T47D (cell line): Measurements from ENCODE around the gene MYH7B.

Experiments
- DNase-seq, 2 experiments: peaks; one replicate each; pipeline versions ENCODE4 v3.0.0 to v3.0.0-alpha.2; 2011 to 2012; ENCODE audit warnings: low read depth in 1 of 2, low spot score in 1 of 2
- JUND ChIP-seq: IDR thresholded peaks from 2 replicates; pipeline ENCODE4 v1.6.1; 2012; ENCODE audit warnings: low read depth
- in situ Hi-C: cut with HindIII; loops from 2 replicates; pipeline ENCODE4 v1.10.0; 2016; ENCODE audit warnings: low sequenced_read_pairs, low pct_unique_long_range_greater_than_20kb

Gene MYH7B

GRCh38 chr20:34983995-34984735 lies 28.5 kb downstream of the MYH7B start:
- no peak for TF ChIP-seq JUND
- DNase-seq, result no peak
- in situ Hi-C loops, result no loop called here

- no peak for DNase-seq
- TF ChIP-seq JUND, result no peak
- in situ Hi-C loops, result no loop called here
These were observed 29.1 kb downstream of the MYH7B start for GRCh38 chr20:34984756-34985261.

GRCh38 chr20:34985461-34986310 lies 30.0 kb downstream of the MYH7B start:
- in situ Hi-C loops, result no loop called here
- no peak for DNase-seq
- TF ChIP-seq JUND, result no peak

DNA sequence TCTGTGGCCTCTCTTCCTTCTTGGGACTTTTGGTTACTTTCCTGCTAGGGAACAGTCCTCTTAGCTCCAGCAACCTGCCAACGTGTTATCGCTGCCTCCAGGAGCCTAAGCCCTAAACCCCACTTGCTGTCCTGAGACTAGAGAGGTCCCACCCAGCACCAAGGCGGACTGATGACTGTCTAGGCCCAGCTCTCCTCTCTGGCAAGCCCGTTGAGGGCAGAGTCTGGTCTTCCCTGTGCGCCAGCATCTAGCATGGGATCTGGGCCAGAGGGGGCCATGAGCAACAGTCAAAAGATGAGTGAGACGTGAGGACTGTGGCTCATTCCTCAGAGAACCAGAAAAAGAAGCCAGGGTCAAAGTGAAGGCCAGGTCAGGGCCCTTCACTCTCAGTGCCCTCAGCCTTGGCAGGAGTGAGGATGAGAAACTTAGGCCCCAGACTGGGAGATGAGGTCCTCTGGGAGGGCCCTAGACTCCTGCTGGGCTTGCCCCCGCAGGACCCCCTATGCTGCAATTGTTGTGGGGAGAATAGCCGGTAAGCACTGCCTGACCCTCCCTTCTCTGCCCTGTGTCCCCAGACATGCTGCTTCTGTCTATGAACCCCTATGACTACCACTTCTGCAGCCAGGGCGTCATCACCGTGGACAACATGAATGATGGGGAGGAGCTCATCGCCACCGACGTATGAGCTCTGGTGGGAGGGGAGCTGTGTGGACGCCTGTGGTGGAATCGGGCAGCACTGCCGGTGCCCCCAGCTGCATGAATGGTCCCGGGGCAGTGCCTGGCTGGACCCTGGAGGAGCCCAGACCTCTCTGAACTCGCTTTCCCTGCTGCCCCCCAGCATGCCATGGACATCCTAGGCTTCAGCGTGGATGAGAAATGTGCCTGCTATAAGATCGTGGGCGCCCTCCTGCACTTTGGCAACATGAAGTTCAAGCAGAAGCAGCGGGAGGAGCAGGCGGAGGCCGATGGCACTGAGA lies 30.9 kb downstream of the MYH7B start:
- no peak for TF ChIP-seq JUND
- no peak for DNase-seq
- in situ Hi-C loops, result no loop called here

GRCh38 chr20:34987288-34988190 lies 31.9 kb downstream of the MYH7B start:
- TF ChIP-seq JUND, result no peak
- DNase-seq, result no peak
- in situ Hi-C loops, result no loop called here

DNA sequence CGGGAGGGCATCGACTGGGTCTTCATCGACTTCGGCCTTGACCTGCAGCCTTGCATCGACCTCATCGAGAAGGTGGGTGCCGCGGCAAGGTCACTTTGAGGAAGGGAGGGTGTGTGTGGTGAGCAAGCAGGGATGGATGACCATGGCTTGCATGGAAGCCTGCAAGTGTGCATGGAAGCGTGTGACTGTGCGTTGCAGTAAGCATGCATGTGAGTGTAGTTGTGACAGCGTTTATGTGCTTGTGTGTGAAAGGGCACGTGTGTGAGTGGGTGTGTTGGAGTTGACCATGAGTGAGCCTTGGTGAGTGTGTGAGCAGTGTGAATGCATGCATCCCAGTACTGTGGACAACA lies 32.5 kb downstream of the MYH7B start:
- no peak for DNase-seq
- in situ Hi-C loops, result no loop called here
- TF ChIP-seq JUND, result no peak

DNA sequence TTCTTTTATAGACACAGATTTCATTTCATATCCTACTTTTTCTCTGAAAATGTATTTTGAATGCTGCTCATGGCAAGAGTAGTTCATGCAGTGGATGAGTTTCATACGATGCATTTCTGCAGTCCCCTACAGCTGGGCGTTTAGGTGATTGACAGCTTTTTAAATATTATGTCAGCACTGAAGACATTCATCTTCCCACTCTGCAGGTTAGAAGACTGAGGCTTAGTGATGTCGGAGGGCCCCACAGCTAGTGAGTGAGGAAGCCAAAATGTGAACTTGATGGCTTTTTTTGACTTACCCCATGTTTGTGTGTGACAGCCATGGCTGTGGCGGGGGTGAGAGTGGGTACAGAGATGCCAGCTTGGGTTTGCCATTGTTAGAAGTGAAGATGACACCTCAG lies 33.5 kb downstream of the MYH7B start:
- TF ChIP-seq JUND, result no peak
- in situ Hi-C loops, result no loop called here
- DNase-seq, result no peak

GRCh38 chr20:34989670-34990069 lies 34.0 kb downstream of the MYH7B start:
- no peak for TF ChIP-seq JUND
- in situ Hi-C loops, result no loop called here

DNA sequence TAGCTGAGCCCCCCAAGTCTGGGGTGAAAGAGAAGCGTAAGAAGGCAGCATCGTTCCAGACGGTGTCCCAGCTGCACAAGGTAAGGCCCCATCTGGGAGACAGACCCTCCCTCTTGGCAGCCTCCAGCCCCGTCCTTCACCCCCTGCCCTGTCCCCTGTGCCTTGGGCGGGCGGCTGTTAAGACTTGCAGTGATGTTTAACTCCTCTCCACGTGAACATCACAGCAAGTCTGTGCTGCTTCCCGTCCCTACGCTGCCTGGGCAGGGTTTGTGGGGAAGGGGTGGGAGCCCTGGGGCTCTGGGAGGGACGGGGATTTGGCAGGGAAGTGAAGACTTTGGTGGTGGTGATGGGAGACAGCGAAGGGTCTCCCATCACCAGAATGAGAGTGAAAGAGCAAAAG lies 34.6 kb downstream of the MYH7B start:
- TF ChIP-seq JUND, result no peak
- DNase-seq, result no peak

More at GRCh38 chr20:34989670-34990069, 34.0 kb downstream of the MYH7B start:
- no peak for DNase-seq

GRCh38 chr20:34990661-34991214 lies 35.1 kb downstream of the MYH7B start:
- no peak for DNase-seq
- in situ Hi-C loops, result no loop called here
- TF ChIP-seq JUND, result no peak

More for the DNA sequence above, 34.6 kb downstream of the MYH7B start:
- in situ Hi-C loops, result no loop called here
